Subcutaneous abdominal adipose tissue (tissue), 5 donors: ENCODE data around the gene CAST.
A peak's percentile ranks its signal among the peaks of the same experiment; 100 is the strongest.

Experiments used
- H3K27ac ChIP-seq: one replicate; pipeline ENCODE4 v1.7.0; 2013; ENCODE audit warnings: low read depth, mild to moderate bottlenecking, inconsistent platforms, low read length, moderate library complexity
- H3K27me3 ChIP-seq, 5 donors: one replicate each; pipeline ENCODE4 v1.7.0; 2013; ENCODE audit warnings: low read length in 5 of 5, inconsistent platforms in 1 of 5; ENCODE audit not compliant: control insufficient read depth in 5 of 5, insufficient read depth in 4 of 5
- H3K36me3 ChIP-seq, 5 donors: one replicate each; pipeline ENCODE4 v1.7.0; 2013; ENCODE audit warnings: low read length in 5 of 5; ENCODE audit not compliant: control insufficient read depth in 5 of 5, insufficient read depth in 5 of 5
- H3K4me1 ChIP-seq, 5 donors: one replicate each; pipeline ENCODE4 v1.7.0; 2013; ENCODE audit warnings: low read length in 5 of 5, mild to moderate bottlenecking in 3 of 5, moderate library complexity in 1 of 5; ENCODE audit not compliant: control insufficient read depth in 5 of 5, insufficient read depth in 5 of 5
- H3K4me3 ChIP-seq, 5 donors: one replicate each; pipeline ENCODE4 v1.7.0; 2013; ENCODE audit warnings: low read length in 5 of 5, low read depth in 1 of 5
- H3K9ac ChIP-seq, 5 donors: one replicate each; pipeline ENCODE4 v1.7.0; 2013; ENCODE audit warnings: low read length in 5 of 5, mild to moderate bottlenecking in 4 of 5, moderate library complexity in 3 of 5
- H3K9me3 ChIP-seq, 5 donors: one replicate each; pipeline ENCODE4 v1.7.0; 2013; ENCODE audit warnings: low read length in 5 of 5; ENCODE audit not compliant: control insufficient read depth in 5 of 5
- donor health status: healthy.
- donor health status: healthy.
- donor health status: healthy.
- donor health status: healthy.
- donor health status: healthy.

Gene CAST

GRCh38 chr5:96663608-96664007 is 1.4 kb downstream of the CAST start:
- Histone ChIP-seq H3K27me3 (no peaks in the 10 kb centered on the region), H3K4me1 (peaks cover 0 to 54% (median 29%) of the 10 kb centered on the region in 5 donors), H3K9ac (peak overlapping the region in 4 of 5 donors; percentile 50 to 99 (median 86)), H3K27ac (peak overlapping the region; percentile 99), H3K36me3 (peaks cover 0 to 5% (median 0%) of the 10 kb centered on the region in 5 donors), H3K9me3 (no peaks in the 10 kb centered on the region), H3K4me3 (peak overlapping the region; percentile 72 to 96 (median 87))

- no peak overlapping the region for H3K9ac ChIP-seq
- H3K27ac ChIP-seq: peak overlapping the region; percentile 99
- no peaks in the 10 kb centered on the region for H3K27me3 ChIP-seq
- H3K4me3 ChIP-seq: no peak overlapping the region
- no peaks in the 10 kb centered on the region for H3K9me3 ChIP-seq
- peaks cover 0 to 5% (median 0%) of the 10 kb centered on the region in 5 donors for H3K36me3 ChIP-seq
- peaks cover 2 to 64% (median 40%) of the 10 kb centered on the region in 5 donors for H3K4me1 ChIP-seq
These were observed 2.5 kb downstream of the CAST start for GRCh38 chr5:96664669-96665068.

GRCh38 chr5:96668725-96669124 is 6.5 kb downstream of the CAST start:
- peak overlapping the region in 1 of 5 donors; percentile 35 for H3K9ac ChIP-seq
- H3K27ac ChIP-seq: no peak overlapping the region
- peaks cover 0 to 5% (median 0%) of the 10 kb centered on the region in 5 donors for H3K36me3 ChIP-seq
- no peaks in the 10 kb centered on the region for H3K9me3 ChIP-seq
- H3K27me3 ChIP-seq: no peaks in the 10 kb centered on the region
- H3K4me3 ChIP-seq: no peak overlapping the region
- peaks cover 5 to 61% (median 33%) of the 10 kb centered on the region in 5 donors for H3K4me1 ChIP-seq

- Histone ChIP-seq H3K27ac (peak overlapping the region; percentile 76), H3K4me1 (peaks cover 5 to 52% (median 29%) of the 10 kb centered on the region in 5 donors), H3K36me3 (peaks cover 0 to 5% (median 0%) of the 10 kb centered on the region in 5 donors), H3K27me3 (no peaks in the 10 kb centered on the region), H3K9ac (peak overlapping the region in 1 of 5 donors; percentile 22), H3K9me3 (no peaks in the 10 kb centered on the region), H3K4me3 (no peak overlapping the region)
These were observed 7.7 kb downstream of the CAST start for GRCh38 chr5:96669909-96670308.

GRCh38 chr5:96671441-96671840 is 9.3 kb downstream of the CAST start:
- H3K27me3 ChIP-seq: no peaks in the 10 kb centered on the region
- H3K4me3 ChIP-seq: no peak overlapping the region
- H3K4me1 ChIP-seq: peaks cover 5 to 42% (median 26%) of the 10 kb centered on the region in 5 donors
- peak overlapping the region in 2 of 5 donors; percentile 0 to 58 for H3K9ac ChIP-seq
- no peaks in the 10 kb centered on the region for H3K9me3 ChIP-seq
- peaks cover 0 to 7% (median 6%) of the 10 kb centered on the region in 5 donors for H3K36me3 ChIP-seq
- H3K27ac ChIP-seq: peak overlapping the region; percentile 76

GRCh38 chr5:96673127-96673526 is 11.0 kb downstream of the CAST start:
- peak overlapping the region; percentile 22 for H3K27ac ChIP-seq
- no peaks in the 10 kb centered on the region for H3K27me3 ChIP-seq
- H3K4me3 ChIP-seq: no peak overlapping the region
- no peak overlapping the region for H3K9ac ChIP-seq
- H3K9me3 ChIP-seq: no peaks in the 10 kb centered on the region
- peaks cover 0 to 9% (median 6%) of the 10 kb centered on the region in 5 donors for H3K36me3 ChIP-seq
- H3K4me1 ChIP-seq: peaks cover 5 to 42% (median 26%) of the 10 kb centered on the region in 5 donors

- Histone ChIP-seq H3K4me3 (no peak overlapping the region), H3K9ac (no peak overlapping the region), H3K9me3 (no peaks in the 10 kb centered on the region), H3K27me3 (no peaks in the 10 kb centered on the region), H3K27ac (no peak overlapping the region), H3K4me1 (peaks cover 0 to 24% (median 7%) of the 10 kb centered on the region in 5 donors), H3K36me3 (peaks cover 0 to 13% (median 11%) of the 10 kb centered on the region in 5 donors)
These were observed 13.7 kb downstream of the CAST start for GRCh38 chr5:96675882-96676281.

- H3K9ac ChIP-seq: peak overlapping the region in 2 of 5 donors; percentile 26 to 38
- H3K4me1 ChIP-seq: peaks cover 0 to 22% (median 8%) of the 10 kb centered on the region in 5 donors
- peak overlapping the region; percentile 62 for H3K27ac ChIP-seq
- no peaks in the 10 kb centered on the region for H3K27me3 ChIP-seq
- peaks cover 0 to 13% (median 11%) of the 10 kb centered on the region in 5 donors for H3K36me3 ChIP-seq
- H3K4me3 ChIP-seq: no peak overlapping the region
- H3K9me3 ChIP-seq: no peaks in the 10 kb centered on the region
These were observed 15.3 kb downstream of the CAST start for GRCh38 chr5:96677496-96677895.

GRCh38 chr5:96679293-96679692 is 17.1 kb downstream of the CAST start:
- Histone ChIP-seq H3K27ac (no peak overlapping the region), H3K4me3 (no peak overlapping the region)

GRCh38 chr5:96680759-96681470 is 18.7 kb downstream of the CAST start:
- H3K27ac ChIP-seq: peak overlapping the region; percentile 26

More at GRCh38 chr5:96679293-96679692, 17.1 kb downstream of the CAST start:
- no peaks in the 10 kb centered on the region for H3K9me3 ChIP-seq
- H3K36me3 ChIP-seq: peaks cover 0 to 16% (median 11%) of the 10 kb centered on the region in 5 donors
- no peaks in the 10 kb centered on the region for H3K27me3 ChIP-seq
- H3K9ac ChIP-seq: no peak overlapping the region
- H3K4me1 ChIP-seq: peaks cover 0 to 22% (median 8%) of the 10 kb centered on the region in 5 donors

More at GRCh38 chr5:96680759-96681470, 18.7 kb downstream of the CAST start:
- Histone ChIP-seq H3K36me3 (peaks cover 0 to 19% (median 16%) of the 10 kb centered on the region in 5 donors), H3K4me3 (no peak overlapping the region), H3K9me3 (no peaks in the 10 kb centered on the region), H3K9ac (no peak overlapping the region), H3K27me3 (no peaks in the 10 kb centered on the region), H3K4me1 (peaks cover 0 to 22% (median 8%) of the 10 kb centered on the region in 5 donors)
